ENCODE results near the gene TMEM150B. TPM values are rescaled to one million over a fixed set of nuclear protein-coding genes. Genes with fewer than 3 reads are reported as not detected.
A peak's percentile ranks its signal among the peaks of the same experiment; 100 is the strongest.

The TMEM150B gene
- total RNA-seq, 1 experiment from 2014 or later, result not detected

DNA sequence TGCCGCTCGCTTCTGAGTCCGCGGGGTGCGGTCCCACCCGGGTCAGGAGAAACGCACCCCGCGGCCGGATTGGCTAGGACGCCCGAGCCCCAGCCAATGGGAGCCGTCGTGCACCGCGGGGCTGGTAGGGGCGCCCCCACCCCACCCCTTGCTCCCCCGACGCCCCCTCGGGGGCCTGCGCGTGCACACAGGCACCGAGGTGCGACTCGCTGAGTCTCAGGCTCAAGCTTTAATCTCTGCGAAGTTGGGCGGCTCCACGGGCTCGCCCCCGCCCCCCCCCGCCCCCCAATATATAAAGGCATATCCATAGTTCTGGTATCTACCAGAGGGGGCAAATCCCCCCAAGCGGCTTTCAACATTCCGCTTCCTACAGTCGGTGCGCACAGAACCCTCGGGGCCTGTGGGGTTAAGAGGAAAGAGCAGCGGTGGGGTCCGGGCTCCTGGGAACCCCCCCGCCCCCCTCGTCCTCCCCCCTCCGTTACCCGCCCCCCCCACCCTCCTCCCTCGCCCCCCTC, 29.6 kb upstream of the TMEM150B start, which contains the start of gene COX6B2:
Gene COX6B2 (minus strand): TSS at position 22 of the 515 bp plus-strand sequence. CDS start 198 bp downstream, outside the sequence.
- peak within 1 kb of the TSS; percentile 46 to 61 for H3K4me3 ChIP-seq (replicated peaks in 1 of 2; ENCODE audit: low read depth in 1 of 2, low read length in 2 of 2)
- TF ChIP-seq YY1 (IDR thresholded peaks at IDR 0.05; ENCODE audit: extremely low read depth, insufficient replicate concordance, low read depth, low read length), result no peak
- TF ChIP-seq POLR2AphosphoS5 (IDR thresholded peaks at IDR 0.05; ENCODE audit: low read depth, low read length), result no peak
- no peak for TF ChIP-seq TCF7L2 (IDR thresholded peaks at IDR 0.05; ENCODE audit: borderline replicate concordance, extremely low read depth, insufficient read depth, insufficient read length)
- no peak for TF ChIP-seq EZH2phosphoT487 (IDR thresholded peaks at IDR 0.05; ENCODE audit: borderline replicate concordance)
- TF ChIP-seq SP1 (IDR thresholded peaks at IDR 0.05; ENCODE audit: low read depth), result no peak
- TF ChIP-seq ELF1 (IDR thresholded peaks at IDR 0.05; ENCODE audit: borderline replicate concordance, low read depth), result no peak
- TF ChIP-seq CBX3 (IDR thresholded peaks at IDR 0.05; ENCODE audit: low read depth), result no peak
- TF ChIP-seq, protein P1, sequence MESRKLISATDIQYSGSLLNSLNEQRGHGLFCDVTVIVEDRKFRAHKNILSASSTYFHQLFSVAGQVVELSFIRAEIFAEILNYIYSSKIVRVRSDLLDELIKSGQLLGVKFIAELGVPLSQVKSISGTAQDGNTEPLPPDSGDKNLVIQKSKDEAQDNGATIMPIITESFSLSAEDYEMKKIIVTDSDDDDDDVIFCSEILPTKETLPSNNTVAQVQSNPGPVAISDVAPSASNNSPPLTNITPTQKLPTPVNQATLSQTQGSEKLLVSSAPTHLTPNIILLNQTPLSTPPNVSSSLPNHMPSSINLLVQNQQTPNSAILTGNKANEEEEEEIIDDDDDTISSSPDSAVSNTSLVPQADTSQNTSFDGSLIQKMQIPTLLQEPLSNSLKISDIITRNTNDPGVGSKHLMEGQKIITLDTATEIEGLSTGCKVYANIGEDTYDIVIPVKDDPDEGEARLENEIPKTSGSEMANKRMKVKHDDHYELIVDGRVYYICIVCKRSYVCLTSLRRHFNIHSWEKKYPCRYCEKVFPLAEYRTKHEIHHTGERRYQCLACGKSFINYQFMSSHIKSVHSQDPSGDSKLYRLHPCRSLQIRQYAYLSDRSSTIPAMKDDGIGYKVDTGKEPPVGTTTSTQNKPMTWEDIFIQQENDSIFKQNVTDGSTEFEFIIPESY (IDR thresholded peaks at IDR 0.05; ENCODE audit: extremely low read depth, insufficient replicate concordance, low read length), result no peak
- TF ChIP-seq EZH2 (IDR thresholded peaks at IDR 0.05), result no peak
- TF ChIP-seq RAD21 (IDR thresholded peaks at IDR 0.05; ENCODE audit: low read depth), result no peak
- TF ChIP-seq ZNF274 (IDR thresholded peaks at IDR 0.05; ENCODE audit: low read depth, low read length), result no peak
- TF ChIP-seq, protein P2, sequence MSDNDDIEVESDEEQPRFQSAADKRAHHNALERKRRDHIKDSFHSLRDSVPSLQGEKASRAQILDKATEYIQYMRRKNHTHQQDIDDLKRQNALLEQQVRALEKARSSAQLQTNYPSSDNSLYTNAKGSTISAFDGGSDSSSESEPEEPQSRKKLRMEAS (IDR thresholded peaks at IDR 0.05), result no peak
- TF ChIP-seq, protein P3, sequence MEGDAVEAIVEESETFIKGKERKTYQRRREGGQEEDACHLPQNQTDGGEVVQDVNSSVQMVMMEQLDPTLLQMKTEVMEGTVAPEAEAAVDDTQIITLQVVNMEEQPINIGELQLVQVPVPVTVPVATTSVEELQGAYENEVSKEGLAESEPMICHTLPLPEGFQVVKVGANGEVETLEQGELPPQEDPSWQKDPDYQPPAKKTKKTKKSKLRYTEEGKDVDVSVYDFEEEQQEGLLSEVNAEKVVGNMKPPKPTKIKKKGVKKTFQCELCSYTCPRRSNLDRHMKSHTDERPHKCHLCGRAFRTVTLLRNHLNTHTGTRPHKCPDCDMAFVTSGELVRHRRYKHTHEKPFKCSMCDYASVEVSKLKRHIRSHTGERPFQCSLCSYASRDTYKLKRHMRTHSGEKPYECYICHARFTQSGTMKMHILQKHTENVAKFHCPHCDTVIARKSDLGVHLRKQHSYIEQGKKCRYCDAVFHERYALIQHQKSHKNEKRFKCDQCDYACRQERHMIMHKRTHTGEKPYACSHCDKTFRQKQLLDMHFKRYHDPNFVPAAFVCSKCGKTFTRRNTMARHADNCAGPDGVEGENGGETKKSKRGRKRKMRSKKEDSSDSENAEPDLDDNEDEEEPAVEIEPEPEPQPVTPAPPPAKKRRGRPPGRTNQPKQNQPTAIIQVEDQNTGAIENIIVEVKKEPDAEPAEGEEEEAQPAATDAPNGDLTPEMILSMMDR (IDR thresholded peaks at IDR 0.05 in 2 of 3, conservative IDR thresholded peaks at IDR 0.05 in 1 of 3; ENCODE audit: borderline replicate concordance in 1 of 3, insufficient read depth in 1 of 3, low read depth in 2 of 3, low read length in 2 of 3), result no peak
- TF ChIP-seq ATF3 (IDR thresholded peaks at IDR 0.05), result no peak
- TF ChIP-seq EGR1 (IDR thresholded peaks at IDR 0.05; ENCODE audit: low read depth), result no peak
- no peak for TF ChIP-seq SIN3A (IDR thresholded peaks at IDR 0.05; ENCODE audit: low read depth)
- no peak for TF ChIP-seq ZFX (IDR thresholded peaks at IDR 0.05)
- 0 out of 2 replicates have a peak, but pooled peaks have one; percentile 6 for ATAC-seq
- RAD21 ChIA-PET (ENCODE audit: low non-redundant PET in 1 of 2, low total read pairs in 2 of 2, uncharacterized antibody in 2 of 2, unreplicated experiment in 2 of 2), result no interaction called here
- peaks cover 2 to 42% of the 10 kb centered on the region in 2 experiments; a peak in 3 of 4 replicates for H3K4me1 ChIP-seq (ENCODE audit: control insufficient read depth in 1 of 2, insufficient read depth in 2 of 2, low read length in 2 of 2)
- H3K36me3 ChIP-seq (ENCODE audit: control insufficient read depth in 1 of 2, insufficient read depth in 2 of 2, low read length in 2 of 2), result no peaks in the 10 kb centered on the region
- H3K4me2 ChIP-seq (ENCODE audit: low read length), result peak within 1 kb of the TSS; percentile 92
- no peaks in the 10 kb centered on the region for H3K27me3 ChIP-seq (ENCODE audit: insufficient read depth, low read length)
- H3K79me2 ChIP-seq (ENCODE audit: insufficient read depth, low read length), result no peaks in the 10 kb centered on the region
- peak within 1 kb of the TSS; percentile 36; the same call in 1 of the 2 replicates for H3K27ac ChIP-seq (ENCODE audit: low read depth, low read length)
- intact Hi-C loops (cut with micrococcal nuclease), result no loop called here
- H3K9me3 ChIP-seq (ENCODE audit: control insufficient read depth in 1 of 2, insufficient read depth in 1 of 2, low read depth in 1 of 2, low read length in 2 of 2), result no peaks in the 10 kb centered on the region
- no peaks in the 10 kb centered on the region for H4K20me1 ChIP-seq (ENCODE audit: insufficient read depth)
- H3K9me2 ChIP-seq (ENCODE audit: insufficient read depth), result no peaks in the 10 kb centered on the region
- peak within 1 kb of the TSS; percentile 59 for H3K9ac ChIP-seq (ENCODE audit: low read length)
- CTCF ChIA-PET, result no interaction called here
- peak within 1 kb of the TSS; percentile 61 for H2AFZ ChIP-seq (ENCODE audit: low read depth, low read length, poor library complexity, severe bottlenecking)
- no peak for DNase-seq (ENCODE audit: low read depth, low spot score)
- POLR2A ChIA-PET, result no interaction called here
- BruUV-seq (replicated peaks), result no TSS peak

Measured in HCT116 (cell line).